SK-N-SH (cell line): ENCODE data around the gene PPA2. TPM values are rescaled to one million over a fixed set of nuclear protein-coding genes. Genes with fewer than 3 reads are reported as not detected.

ENCODE experiments used
- CTCF ChIA-PET: fragments of 300-600, 350-600 bp; formaldehyde crosslinking; extraction: SDS; loops from one replicate; lab custom pipeline; 2021; lab: Yijun Ruan, JAX
- POLR2A ChIA-PET: fragments of 350-600 bp; sonication (Branson Sonifier 250); formaldehyde crosslinking; extraction: SDS; loops from one replicate; lab custom pipeline; 2020; ENCODE audit warnings: antibody characterized with exemption, inconsistent platforms; lab: Yijun Ruan, JAX
- DNase-seq: peaks from one replicate; pipeline ENCODE4 v3.0.0; 2012
- H2AFZ ChIP-seq: fragments of 200-600 bp; sonication (generic); 2 replicates; pipeline ENCODE4 v1.8.1; 2016; ENCODE audit warnings: antibody characterized with exemption, mild to moderate bottlenecking, low read depth
- H3F3A ChIP-seq: fragments of 200-600 bp; sonication (generic); replicated peaks from 2 replicates; pipeline ENCODE3; 2016; ENCODE audit warnings: antibody characterized with exemption, mild to moderate bottlenecking; ENCODE audit not compliant: insufficient read depth
- H3K27ac ChIP-seq, 2 experiments: fragments of 200-500 bp in 1 of 2; fragments of 200-600 bp in 1 of 2; sonication (Bioruptor generic) in 1 of 2; sonication (generic), shearing (Covaris generic) in 1 of 2; 2 replicates each; pipeline versions ENCODE4 v1.5.1 to v1.6.1; 2014 to 2016; ENCODE audit warnings: low read depth in 2 of 2, inconsistent platforms in 1 of 2, low read length in 1 of 2, mild to moderate bottlenecking in 1 of 2, mixed read lengths in 1 of 2
- H3K27me3 ChIP-seq: fragments of 200-600 bp; sonication (generic), shearing (Covaris generic); 2 replicates; pipeline ENCODE4 v1.6.1; 2016; ENCODE audit warnings: mixed run types; ENCODE audit not compliant: insufficient read depth
- H3K36me3 ChIP-seq, 2 experiments: fragments of 200-500 bp in 1 of 2; fragments of 200-600 bp in 1 of 2; sonication (Bioruptor generic) in 1 of 2; sonication (generic) in 1 of 2; replicated peaks in 1 of 2; 2 replicates each; pipeline versions ENCODE3 to v1.5.1; 2014 to 2016; ENCODE audit warnings: low read length in 1 of 2, mild to moderate bottlenecking in 1 of 2; ENCODE audit not compliant: insufficient read depth in 2 of 2, control insufficient read depth in 1 of 2
- H3K4me1 ChIP-seq, 2 experiments: fragments of 200-500 bp in 1 of 2; fragments of 200-600 bp in 1 of 2; sonication (Bioruptor generic) in 1 of 2; sonication (generic), shearing (Covaris generic) in 1 of 2; 2 replicates each; pipeline versions ENCODE4 v1.5.1 to v1.6.1; 2014 to 2016; ENCODE audit warnings: low read depth in 1 of 2, low read length in 1 of 2, mixed run types in 1 of 2; ENCODE audit not compliant: insufficient read depth in 2 of 2, control insufficient read depth in 1 of 2
- H3K4me2 ChIP-seq: fragments of 200-600 bp; sonication (generic), shearing (Covaris generic); 2 replicates; pipeline ENCODE4 v1.6.1; 2017; ENCODE audit warnings: mixed run types
- H3K4me3 ChIP-seq, 2 experiments: fragments of 200-500 bp in 1 of 2; fragments of 200-600 bp in 1 of 2; sonication (Bioruptor generic) in 1 of 2; sonication (generic), shearing (Covaris generic) in 1 of 2; 2 replicates each; pipeline versions ENCODE4 v1.5.1 to v1.8.1; 2014 to 2016; ENCODE audit warnings: low read depth in 2 of 2, inconsistent platforms in 1 of 2, low read length in 1 of 2, mild to moderate bottlenecking in 1 of 2, mixed read lengths in 1 of 2, moderate library complexity in 1 of 2
- H3K79me2 ChIP-seq: fragments of 200-600 bp; sonication (generic); 2 replicates; pipeline ENCODE4 v1.8.1; 2017; ENCODE audit warnings: mild to moderate bottlenecking; ENCODE audit not compliant: insufficient read depth
- H3K9ac ChIP-seq: fragments of 200-600 bp; sonication (generic); 2 replicates; pipeline ENCODE4 v1.6.1; 2017; ENCODE audit warnings: mixed run types
- H3K9me2 ChIP-seq: fragments of 200-600 bp; sonication (generic); 2 replicates; pipeline ENCODE4 v1.6.1; 2017; ENCODE audit warnings: mixed run types
- H3K9me3 ChIP-seq: fragments of 200-600 bp; sonication (generic); 2 replicates; pipeline ENCODE4 v1.6.1; 2017; ENCODE audit warnings: mixed run types, mild to moderate bottlenecking, moderate library complexity
- H4K20me1 ChIP-seq: fragments of 200-600 bp; sonication (generic); 2 replicates; pipeline ENCODE4 v1.6.1; 2017; ENCODE audit warnings: mild to moderate bottlenecking, mixed run types; ENCODE audit not compliant: insufficient read depth
- FOXJ3 ChIP-seq: sonication (generic); formaldehyde crosslinking; IDR thresholded peaks from 2 replicates; pipeline ENCODE4 v1.5.1; 2020; ENCODE audit warnings: mild to moderate bottlenecking, missing genetic modification reagents
- GABPA ChIP-seq: IDR thresholded peaks from 2 replicates; pipeline ENCODE4 v1.4.0; 2012; ENCODE audit warnings: low read depth, mild to moderate bottlenecking
- GATA2 ChIP-seq: sonication (generic); formaldehyde crosslinking; IDR thresholded peaks from 2 replicates; pipeline ENCODE4 v1.5.0; 2020; ENCODE audit warnings: mild to moderate bottlenecking, missing genetic modification reagents
- MEF2A ChIP-seq: IDR thresholded peaks from 2 replicates; pipeline ENCODE4 v1.4.0; 2012; ENCODE audit warnings: low read depth, borderline replicate concordance
- MXI1 ChIP-seq: IDR thresholded peaks from 2 replicates; pipeline ENCODE4 v1.6.1; 2012; ENCODE audit warnings: mild to moderate bottlenecking, low read depth, low read length, improper control_type of control experiment
- NFIC ChIP-seq: IDR thresholded peaks from 2 replicates; pipeline ENCODE4 v1.4.0; 2012; ENCODE audit warnings: borderline replicate concordance
- NRF1 ChIP-seq: IDR thresholded peaks from 2 replicates; pipeline ENCODE4 v1.6.1; 2012; ENCODE audit warnings: low read depth, mild to moderate bottlenecking, low read length
- POLR2AphosphoS5 ChIP-seq: IDR thresholded peaks from 2 replicates; pipeline ENCODE4 v1.6.1; 2012; ENCODE audit warnings: low read depth, low read length
- RCOR1 ChIP-seq: fragments of 150-350 bp; IDR thresholded peaks from 2 replicates; pipeline ENCODE4 v1.6.1; 2017; ENCODE audit warnings: antibody characterized with exemption, low read length
- RFX5 ChIP-seq: IDR thresholded peaks from 2 replicates; pipeline ENCODE4 v1.6.1; 2012; ENCODE audit warnings: mild to moderate bottlenecking, improper control_type of control experiment, low read length
- WGBS: methylation state at CpG from one replicate; pipeline ENCODE4 v1.1.6; 2017; ENCODE audit warnings: low lambda C conversion rate; 5-methylcytosine and 5-hydroxymethylcytosine counted together
- polyA plus RNA-seq, 3 experiments: library from polyadenylated mRNA; depleted of rRNA; stranded (reverse); fragments of >200 nt; gene quantifications; 2 replicates each; pipeline ENCODE4 v1.2.3, GENCODE V29; 2012
- TF ChIP-seq, protein P1 (sequence below): fragments of 150-350 bp; IDR thresholded peaks from 2 replicates; pipeline ENCODE4 v1.6.1; 2017; ENCODE audit warnings: antibody characterized with exemption, low read length, low read depth, borderline replicate concordance
- TF ChIP-seq, protein P2 (sequence below): fragments of 150-350 bp; IDR thresholded peaks from 2 replicates; pipeline ENCODE4 v1.6.1; 2016; ENCODE audit warnings: mild to moderate bottlenecking, low read depth, low read length
- TF ChIP-seq, protein P3 (sequence below): IDR thresholded peaks from 2 replicates; pipeline ENCODE4 v1.6.1; 2012; ENCODE audit warnings: mild to moderate bottlenecking, low read depth, low read length, moderate library complexity
- TF ChIP-seq, protein P4 (sequence below): IDR thresholded peaks from 2 replicates; pipeline ENCODE4 v1.4.0; 2012; ENCODE audit warnings: low read depth, borderline replicate concordance

PPA2 gene
- polyA plus RNA-seq, 1 of the 3 experiments (the other 2 are of a cell fraction): 57.8 TPM

DNA sequence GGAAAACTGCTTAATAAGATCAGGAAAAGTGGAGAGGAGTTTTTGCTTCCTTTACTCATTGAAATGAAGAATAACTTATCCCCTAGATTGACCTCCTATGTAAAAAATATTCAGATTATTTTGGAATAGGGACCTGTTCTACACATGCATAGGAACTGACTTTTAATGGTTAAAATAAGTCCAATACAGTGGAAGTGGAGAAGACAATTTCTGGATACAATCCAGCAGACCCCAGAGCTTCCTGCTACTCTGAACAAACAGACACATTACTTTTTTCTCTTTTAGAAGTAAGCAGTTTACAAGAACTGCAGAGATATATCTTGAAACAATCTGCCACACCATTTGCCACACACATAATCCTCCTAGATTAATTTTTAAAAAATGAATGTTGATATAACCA, 129.7 kb downstream of the PPA2 start (continued):
- TF ChIP-seq NFIC (no peak), RFX5 (no peak), FOXJ3 (CRISPR knock-in tag) (no peak), MXI1 (no peak)
- TF ChIP-seq, protein P1, sequence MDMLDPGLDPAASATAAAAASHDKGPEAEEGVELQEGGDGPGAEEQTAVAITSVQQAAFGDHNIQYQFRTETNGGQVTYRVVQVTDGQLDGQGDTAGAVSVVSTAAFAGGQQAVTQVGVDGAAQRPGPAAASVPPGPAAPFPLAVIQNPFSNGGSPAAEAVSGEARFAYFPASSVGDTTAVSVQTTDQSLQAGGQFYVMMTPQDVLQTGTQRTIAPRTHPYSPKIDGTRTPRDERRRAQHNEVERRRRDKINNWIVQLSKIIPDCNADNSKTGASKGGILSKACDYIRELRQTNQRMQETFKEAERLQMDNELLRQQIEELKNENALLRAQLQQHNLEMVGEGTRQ: no peak
- TF ChIP-seq, all 33 proteins: peak for 0

DNA sequence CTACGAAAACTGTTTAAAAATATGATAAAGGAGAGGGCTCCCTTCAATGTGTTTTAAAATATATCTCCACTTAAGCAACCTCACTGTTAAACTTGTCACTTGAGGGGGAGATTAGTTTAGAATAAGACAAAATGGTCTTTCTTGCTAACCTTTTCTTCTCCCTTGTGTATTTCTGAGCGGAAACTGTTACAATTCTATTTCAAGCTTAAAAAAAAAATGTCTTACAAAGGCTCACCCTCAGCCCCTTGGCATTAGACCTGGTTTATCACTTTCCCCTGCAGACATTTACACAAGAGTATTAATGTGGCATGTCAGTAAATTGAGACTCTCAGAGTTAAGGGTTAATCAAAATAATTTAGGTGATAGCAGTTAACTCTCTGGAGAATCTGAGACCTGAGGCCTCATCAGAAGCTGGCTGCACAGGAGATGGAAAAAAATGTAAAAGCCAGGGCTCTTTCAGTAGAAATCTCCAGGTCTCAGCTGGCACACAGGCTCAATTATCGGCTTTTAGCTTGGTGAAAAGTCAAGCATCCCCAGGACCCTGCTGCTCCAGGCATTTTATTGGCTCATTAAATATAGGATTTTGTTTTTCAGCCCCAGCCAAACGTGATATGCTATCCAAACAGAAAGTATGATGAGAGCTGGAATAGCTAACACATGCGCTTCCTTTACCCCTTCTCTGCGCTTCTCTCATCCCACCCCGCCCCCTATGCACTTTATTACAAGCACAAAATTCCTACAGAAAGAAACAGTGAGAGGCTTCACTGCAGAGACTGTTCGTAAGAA, 130.5 kb downstream of the PPA2 start:
- Histone ChIP-seq H3K36me3 (no peaks in the 10 kb centered on the region), H3K27me3 (no peaks in the 10 kb centered on the region), H3K9ac (no peak overlapping the region), H3K9me2 (no peaks in the 10 kb centered on the region), H2AFZ (peak overlapping the region; percentile 54; the same call in 1 of the 2 replicates), H4K20me1 (no peaks in the 10 kb centered on the region), H3K9me3 (no peaks in the 10 kb centered on the region), H3K27ac (peak overlapping the region; percentile 5 to 72; a peak in 3 of 4 replicates), H3F3A (no peaks in the 10 kb centered on the region), H3K4me1 (peaks cover 0 to 7% of the 10 kb centered on the region in 2 experiments; a peak in 2 of 4 replicates), H3K4me3 (peak overlapping the region; percentile 24 to 37; a peak in 2 of 4 replicates)
- WGBS: 42% methylated on average over 8 of the region's 8 CpGs
- CTCF ChIA-PET: interaction anchor here (0.8 to 2.8 kb wide), 4 partner anchors 13 to 203 kb away, joined by 3 to 10 read pairs (median 4); partner anchors contain the start of gene PPA2
- peak; percentile 39 for DNase-seq
- TF ChIP-seq, protein P2, sequence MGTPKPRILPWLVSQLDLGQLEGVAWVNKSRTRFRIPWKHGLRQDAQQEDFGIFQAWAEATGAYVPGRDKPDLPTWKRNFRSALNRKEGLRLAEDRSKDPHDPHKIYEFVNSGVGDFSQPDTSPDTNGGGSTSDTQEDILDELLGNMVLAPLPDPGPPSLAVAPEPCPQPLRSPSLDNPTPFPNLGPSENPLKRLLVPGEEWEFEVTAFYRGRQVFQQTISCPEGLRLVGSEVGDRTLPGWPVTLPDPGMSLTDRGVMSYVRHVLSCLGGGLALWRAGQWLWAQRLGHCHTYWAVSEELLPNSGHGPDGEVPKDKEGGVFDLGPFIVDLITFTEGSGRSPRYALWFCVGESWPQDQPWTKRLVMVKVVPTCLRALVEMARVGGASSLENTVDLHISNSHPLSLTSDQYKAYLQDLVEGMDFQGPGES: no peak
- peak; percentile 75 for TF ChIP-seq GATA2
- TF ChIP-seq NRF1: peak; percentile 28; the same call in 1 of the 2 replicates
- TF ChIP-seq, all 33 proteins: peak for 2
- peak overlapping the region; percentile 61; the same call in 1 of the 2 replicates for H3K4me2 ChIP-seq
- H3K79me2 ChIP-seq: no peaks in the 10 kb centered on the region
- POLR2A ChIA-PET: no interaction called here

DNA sequence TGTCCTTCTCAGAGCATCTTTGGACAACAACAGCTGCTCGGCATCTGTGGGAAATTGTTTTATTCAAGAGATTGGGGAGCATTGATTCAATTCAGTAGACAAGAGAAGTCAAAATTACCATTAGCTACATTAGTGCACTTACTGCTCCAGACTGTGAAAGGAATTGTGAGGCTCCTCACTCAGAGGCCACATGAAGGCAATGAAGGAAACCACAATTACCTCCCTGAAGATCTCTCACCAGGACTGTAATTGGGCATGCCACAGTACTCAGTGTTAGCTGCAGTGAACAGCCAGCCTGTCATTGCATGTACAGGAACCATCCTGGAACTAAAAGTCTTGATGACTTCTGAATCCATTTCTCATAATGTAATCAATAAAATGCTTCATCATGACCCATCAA, 144.8 kb downstream of the PPA2 start:
- no peaks in the 10 kb centered on the region; a peak in 1 of 4 replicates for H3K4me1 ChIP-seq
- no peak for DNase-seq
- POLR2A ChIA-PET: no interaction called here
- H3K4me3 ChIP-seq: no peak overlapping the region
- no peaks in the 10 kb centered on the region for H3K36me3 ChIP-seq
- H3K27me3 ChIP-seq: no peaks in the 10 kb centered on the region
- H2AFZ ChIP-seq: no peak overlapping the region
- no peaks in the 10 kb centered on the region for H3K79me2 ChIP-seq
- TF ChIP-seq MEF2A (no peak), RCOR1 (no peak), GABPA (no peak), POLR2AphosphoS5 (no peak), NRF1 (no peak)
- TF ChIP-seq, protein P3, sequence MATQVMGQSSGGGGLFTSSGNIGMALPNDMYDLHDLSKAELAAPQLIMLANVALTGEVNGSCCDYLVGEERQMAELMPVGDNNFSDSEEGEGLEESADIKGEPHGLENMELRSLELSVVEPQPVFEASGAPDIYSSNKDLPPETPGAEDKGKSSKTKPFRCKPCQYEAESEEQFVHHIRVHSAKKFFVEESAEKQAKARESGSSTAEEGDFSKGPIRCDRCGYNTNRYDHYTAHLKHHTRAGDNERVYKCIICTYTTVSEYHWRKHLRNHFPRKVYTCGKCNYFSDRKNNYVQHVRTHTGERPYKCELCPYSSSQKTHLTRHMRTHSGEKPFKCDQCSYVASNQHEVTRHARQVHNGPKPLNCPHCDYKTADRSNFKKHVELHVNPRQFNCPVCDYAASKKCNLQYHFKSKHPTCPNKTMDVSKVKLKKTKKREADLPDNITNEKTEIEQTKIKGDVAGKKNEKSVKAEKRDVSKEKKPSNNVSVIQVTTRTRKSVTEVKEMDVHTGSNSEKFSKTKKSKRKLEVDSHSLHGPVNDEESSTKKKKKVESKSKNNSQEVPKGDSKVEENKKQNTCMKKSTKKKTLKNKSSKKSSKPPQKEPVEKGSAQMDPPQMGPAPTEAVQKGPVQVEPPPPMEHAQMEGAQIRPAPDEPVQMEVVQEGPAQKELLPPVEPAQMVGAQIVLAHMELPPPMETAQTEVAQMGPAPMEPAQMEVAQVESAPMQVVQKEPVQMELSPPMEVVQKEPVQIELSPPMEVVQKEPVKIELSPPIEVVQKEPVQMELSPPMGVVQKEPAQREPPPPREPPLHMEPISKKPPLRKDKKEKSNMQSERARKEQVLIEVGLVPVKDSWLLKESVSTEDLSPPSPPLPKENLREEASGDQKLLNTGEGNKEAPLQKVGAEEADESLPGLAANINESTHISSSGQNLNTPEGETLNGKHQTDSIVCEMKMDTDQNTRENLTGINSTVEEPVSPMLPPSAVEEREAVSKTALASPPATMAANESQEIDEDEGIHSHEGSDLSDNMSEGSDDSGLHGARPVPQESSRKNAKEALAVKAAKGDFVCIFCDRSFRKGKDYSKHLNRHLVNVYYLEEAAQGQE: no peak
- TF ChIP-seq, protein P4, sequence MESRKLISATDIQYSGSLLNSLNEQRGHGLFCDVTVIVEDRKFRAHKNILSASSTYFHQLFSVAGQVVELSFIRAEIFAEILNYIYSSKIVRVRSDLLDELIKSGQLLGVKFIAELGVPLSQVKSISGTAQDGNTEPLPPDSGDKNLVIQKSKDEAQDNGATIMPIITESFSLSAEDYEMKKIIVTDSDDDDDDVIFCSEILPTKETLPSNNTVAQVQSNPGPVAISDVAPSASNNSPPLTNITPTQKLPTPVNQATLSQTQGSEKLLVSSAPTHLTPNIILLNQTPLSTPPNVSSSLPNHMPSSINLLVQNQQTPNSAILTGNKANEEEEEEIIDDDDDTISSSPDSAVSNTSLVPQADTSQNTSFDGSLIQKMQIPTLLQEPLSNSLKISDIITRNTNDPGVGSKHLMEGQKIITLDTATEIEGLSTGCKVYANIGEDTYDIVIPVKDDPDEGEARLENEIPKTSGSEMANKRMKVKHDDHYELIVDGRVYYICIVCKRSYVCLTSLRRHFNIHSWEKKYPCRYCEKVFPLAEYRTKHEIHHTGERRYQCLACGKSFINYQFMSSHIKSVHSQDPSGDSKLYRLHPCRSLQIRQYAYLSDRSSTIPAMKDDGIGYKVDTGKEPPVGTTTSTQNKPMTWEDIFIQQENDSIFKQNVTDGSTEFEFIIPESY: no peak
- H3K9me2 ChIP-seq: no peaks in the 10 kb centered on the region
- WGBS: 70% methylated on average over 1 of the region's 1 CpG
- H3K9me3 ChIP-seq: no peaks in the 10 kb centered on the region
- H3K9ac ChIP-seq: no peak overlapping the region
- no peaks in the 10 kb centered on the region for H3F3A ChIP-seq
- H4K20me1 ChIP-seq: no peaks in the 10 kb centered on the region
- H3K4me2 ChIP-seq: no peak overlapping the region
- no peak overlapping the region for H3K27ac ChIP-seq
- CTCF ChIA-PET: interaction anchor here (1.9 kb wide), 1 partner anchor 11 kb away, joined by 4 read pairs; no protein-coding TSS in a partner anchor
